DMS 273 treated with DMSO at 0.1 percent for 48 hours (cell line): ENCODE data around the gene PODN.

Source experiments
- DNase-seq: peaks from one replicate; lab custom pipeline; 2025; lab: John Stamatoyannopoulos, UW

Gene PODN

DNA sequence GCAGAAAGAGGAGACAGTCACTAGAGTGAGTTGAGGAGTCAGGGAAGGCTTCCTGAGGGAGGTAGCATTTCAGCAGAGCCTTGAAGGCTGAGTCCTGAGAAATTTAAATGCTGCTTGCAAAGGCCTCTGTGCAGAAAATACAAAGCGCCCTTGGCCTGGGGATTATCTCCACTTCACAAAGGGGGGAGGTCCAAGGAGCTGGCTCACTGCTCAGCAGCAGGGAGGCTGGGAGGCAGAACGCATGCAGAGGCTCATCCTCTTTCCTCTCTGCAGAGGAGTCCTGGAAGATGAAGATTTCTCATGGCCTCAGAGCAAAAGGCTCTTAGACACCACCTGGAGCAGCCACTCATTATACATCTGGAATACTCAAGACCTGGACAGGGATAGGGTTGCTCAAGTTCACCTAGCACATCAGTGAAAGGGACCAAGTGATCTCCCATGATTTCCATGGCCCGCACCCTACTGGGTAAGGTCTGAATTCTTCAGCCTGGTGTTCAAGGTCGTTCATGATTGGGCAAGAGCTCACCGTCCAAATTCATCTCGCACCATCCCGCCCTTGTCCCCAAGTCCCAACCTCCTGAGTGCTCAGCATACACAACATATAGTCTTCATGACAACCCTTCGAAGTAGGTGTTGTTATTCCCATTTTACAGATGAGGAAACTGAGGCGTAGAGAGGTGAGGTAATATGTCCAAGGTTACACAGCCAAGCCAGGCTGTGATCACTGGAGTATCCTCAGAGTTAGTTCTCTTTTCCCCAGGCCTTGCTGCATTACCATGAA, 71.4 kb downstream of the PODN start:
- no peak for DNase-seq

DNA sequence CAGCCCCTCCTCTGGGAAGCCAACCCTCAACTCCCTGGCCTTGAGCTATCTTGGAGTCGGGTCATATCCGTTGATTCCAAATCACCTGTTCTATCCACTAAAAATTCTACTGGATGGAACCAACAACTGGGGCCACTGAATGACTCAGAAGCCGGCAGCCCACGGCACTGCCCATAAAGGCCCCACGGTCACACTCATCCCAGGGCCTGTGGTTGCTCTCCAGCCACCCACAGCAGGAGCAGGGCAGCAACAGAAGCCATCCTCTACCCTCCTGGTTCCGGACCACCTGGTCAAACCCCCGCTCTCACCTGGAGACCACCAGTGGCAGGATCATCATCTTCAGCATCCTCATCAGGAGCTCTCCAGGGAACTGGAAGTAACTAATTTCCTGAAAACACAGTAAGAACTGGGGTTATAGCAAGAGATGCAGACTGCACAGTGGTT, 72.1 kb downstream of the PODN start:
- no peak for DNase-seq
